Astrocyte of the cerebellum (primary cell): ENCODE results near the gene SEC14L3.

Experiments
- DNase-seq: peaks from one replicate; pipeline ENCODE4 v3.0.0-alpha.2; 2011; ENCODE audit warnings: low read depth
- H3K4me3 ChIP-seq: 2 replicates; pipeline ENCODE4 v1.5.1; 2011; ENCODE audit warnings: mild to moderate bottlenecking, low read depth, low read length, moderate library complexity
- CTCF ChIP-seq: IDR thresholded peaks from 2 replicates; pipeline ENCODE4 v1.5.1; 2012; ENCODE audit warnings: low read length, low read depth, moderate library complexity, mild to moderate bottlenecking; ENCODE audit errors: missing control alignments
- in situ Hi-C: cut with HindIII; loops from 2 replicates; pipeline ENCODE4 v1.10.0; 2017; ENCODE audit warnings: low sequenced_read_pairs

The SEC14L3 gene

GRCh38 chr22:30439226-30439625 is 32.6 kb downstream of the SEC14L3 start:
- DNase-seq: no peak
- in situ Hi-C loops: no loop called here
- TF ChIP-seq CTCF: no peak
- H3K4me3 ChIP-seq: no peak overlapping the region

GRCh38 chr22:30438559-30438958 is 33.3 kb downstream of the SEC14L3 start:
- in situ Hi-C loops: no loop called here
- no peak for DNase-seq
- no peak overlapping the region for H3K4me3 ChIP-seq
- no peak for TF ChIP-seq CTCF

- H3K4me3 ChIP-seq: no peak overlapping the region
- DNase-seq: no peak
- TF ChIP-seq CTCF: no peak
- in situ Hi-C loops: no loop called here
Observed at GRCh38 chr22:30436196-30436595, 35.6 kb downstream of the SEC14L3 start.

GRCh38 chr22:30435674-30436126 is 36.1 kb downstream of the SEC14L3 start:
- no peak for TF ChIP-seq CTCF
- no peak for DNase-seq
- no peak overlapping the region for H3K4me3 ChIP-seq
- in situ Hi-C loops: no loop called here

- TF ChIP-seq CTCF: no peak
- in situ Hi-C loops: no loop called here
- no peak overlapping the region for H3K4me3 ChIP-seq
- no peak for DNase-seq
Observed at GRCh38 chr22:30434843-30435242, 37.0 kb downstream of the SEC14L3 start.

- no peak overlapping the region for H3K4me3 ChIP-seq
- no peak for TF ChIP-seq CTCF
- DNase-seq: no peak
- in situ Hi-C loops: no loop called here
Observed at GRCh38 chr22:30433773-30434172, 38.0 kb downstream of the SEC14L3 start.

- in situ Hi-C loops: no loop called here
- TF ChIP-seq CTCF: no peak
- no peak for DNase-seq
- H3K4me3 ChIP-seq: no peak overlapping the region
Observed at GRCh38 chr22:30433227-30433626, 38.6 kb downstream of the SEC14L3 start.
